Measurements from ENCODE around the gene OCRL.

The OCRL gene

DNA sequence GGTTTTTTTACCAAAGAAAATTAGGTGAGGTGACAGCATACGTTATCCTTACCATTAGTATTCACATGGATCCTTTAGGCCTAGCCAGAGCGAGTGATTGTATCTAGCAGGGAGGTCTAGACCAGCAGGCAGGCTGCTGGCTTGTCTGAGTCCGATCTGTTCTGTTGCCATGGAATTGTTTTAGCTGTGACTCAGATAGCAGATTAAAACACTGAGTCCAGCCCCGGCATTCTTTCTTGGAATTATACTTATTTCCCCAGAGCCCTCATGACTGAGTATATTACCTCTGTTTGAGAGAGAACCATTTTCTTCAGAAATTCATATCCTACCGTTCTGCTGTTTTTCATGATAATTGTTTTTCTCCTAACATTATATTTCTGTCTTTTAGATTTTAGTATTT lies 37.4 kb downstream of the OCRL start:
- H3K9ac ChIP-seq = no peak overlapping the region
- H3K36me3 ChIP-seq (ENCODE audit: control insufficient read depth, insufficient read depth, low read length) = no peaks in the 10 kb centered on the region
- H3K27me3 ChIP-seq (ENCODE audit: control insufficient read depth, insufficient read depth, low read length) = no peaks in the 10 kb centered on the region
- no peaks in the 10 kb centered on the region for H3K9me3 ChIP-seq (ENCODE audit: control insufficient read depth, low read length)
- H3K79me2 ChIP-seq = no peaks in the 10 kb centered on the region
- H3K4me3 ChIP-seq (ENCODE audit: low read depth, low read length) = no peak overlapping the region
- H3K27ac ChIP-seq = peak overlapping the region; percentile 55
- TF ChIP-seq, protein P1, sequence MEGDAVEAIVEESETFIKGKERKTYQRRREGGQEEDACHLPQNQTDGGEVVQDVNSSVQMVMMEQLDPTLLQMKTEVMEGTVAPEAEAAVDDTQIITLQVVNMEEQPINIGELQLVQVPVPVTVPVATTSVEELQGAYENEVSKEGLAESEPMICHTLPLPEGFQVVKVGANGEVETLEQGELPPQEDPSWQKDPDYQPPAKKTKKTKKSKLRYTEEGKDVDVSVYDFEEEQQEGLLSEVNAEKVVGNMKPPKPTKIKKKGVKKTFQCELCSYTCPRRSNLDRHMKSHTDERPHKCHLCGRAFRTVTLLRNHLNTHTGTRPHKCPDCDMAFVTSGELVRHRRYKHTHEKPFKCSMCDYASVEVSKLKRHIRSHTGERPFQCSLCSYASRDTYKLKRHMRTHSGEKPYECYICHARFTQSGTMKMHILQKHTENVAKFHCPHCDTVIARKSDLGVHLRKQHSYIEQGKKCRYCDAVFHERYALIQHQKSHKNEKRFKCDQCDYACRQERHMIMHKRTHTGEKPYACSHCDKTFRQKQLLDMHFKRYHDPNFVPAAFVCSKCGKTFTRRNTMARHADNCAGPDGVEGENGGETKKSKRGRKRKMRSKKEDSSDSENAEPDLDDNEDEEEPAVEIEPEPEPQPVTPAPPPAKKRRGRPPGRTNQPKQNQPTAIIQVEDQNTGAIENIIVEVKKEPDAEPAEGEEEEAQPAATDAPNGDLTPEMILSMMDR (IDR thresholded peaks at IDR 0.05) = no peak
- H2AFZ ChIP-seq = no peak overlapping the region
- H3K4me1 ChIP-seq = peaks cover 6% of the 10 kb centered on the region
- no peak overlapping the region for H3K4me2 ChIP-seq (ENCODE audit: low read length)

DNA sequence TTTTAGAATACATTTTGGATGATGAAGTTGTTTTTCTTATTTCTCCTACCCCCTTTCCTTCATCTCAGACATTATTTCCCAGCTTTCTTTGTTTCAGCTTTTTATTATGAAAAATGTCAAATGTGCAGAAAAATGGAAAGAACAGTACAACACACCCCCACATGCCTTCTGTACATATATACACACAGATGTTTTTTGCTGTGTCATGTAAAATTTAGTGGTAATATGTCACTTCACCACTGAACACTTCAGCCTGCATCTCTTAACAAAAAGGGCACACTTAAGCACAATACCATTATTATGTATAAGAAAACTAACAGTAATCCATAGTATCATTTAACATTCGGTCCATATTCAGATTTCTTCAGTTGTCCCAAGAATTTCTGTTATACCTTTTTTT lies 37.8 kb downstream of the OCRL start:
- H3K9ac ChIP-seq = no peak overlapping the region
- no peaks in the 10 kb centered on the region for H3K27me3 ChIP-seq (ENCODE audit: control insufficient read depth, insufficient read depth, low read length)
- H3K27ac ChIP-seq = peak overlapping the region; percentile 55

DNA sequence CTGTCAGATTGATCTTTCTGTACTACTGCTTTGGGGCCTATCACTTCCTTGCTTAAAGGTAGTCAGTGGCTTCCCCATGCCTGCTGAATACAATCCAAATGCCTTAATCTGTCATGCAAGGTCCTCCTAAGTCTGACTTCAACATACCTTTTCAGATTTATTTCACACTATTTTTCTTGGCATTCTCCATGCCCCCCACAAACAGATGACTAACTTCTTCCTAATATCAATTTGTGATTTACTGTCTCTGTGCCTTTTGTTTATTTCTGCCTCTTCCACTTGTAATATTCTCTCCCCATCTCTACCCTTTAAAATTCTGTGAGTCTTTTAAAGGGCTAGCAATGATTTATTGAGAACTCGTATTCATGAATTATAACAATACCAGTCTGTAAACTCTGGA lies 41.8 kb downstream of the OCRL start:
- no peak overlapping the region for H2AFZ ChIP-seq
- no peaks in the 10 kb centered on the region for H3K36me3 ChIP-seq (ENCODE audit: control insufficient read depth, insufficient read depth, low read length)
- H3K4me3 ChIP-seq (ENCODE audit: low read depth, low read length) = no peak overlapping the region
- H3K27ac ChIP-seq = no peak overlapping the region
- H3K9me3 ChIP-seq (ENCODE audit: control insufficient read depth, low read length) = no peaks in the 10 kb centered on the region
- TF ChIP-seq, protein P1 (IDR thresholded peaks at IDR 0.05) = no peak
- H3K4me1 ChIP-seq = peaks cover 5% of the 10 kb centered on the region
- H3K79me2 ChIP-seq = no peaks in the 10 kb centered on the region
- H3K27me3 ChIP-seq (ENCODE audit: control insufficient read depth, insufficient read depth, low read length) = no peaks in the 10 kb centered on the region
- no peak overlapping the region for H3K4me2 ChIP-seq (ENCODE audit: low read length)
- no peak overlapping the region for H3K9ac ChIP-seq

More for the DNA sequence above, 37.8 kb downstream of the OCRL start:
- no peaks in the 10 kb centered on the region for H3K79me2 ChIP-seq
- H3K4me3 ChIP-seq (ENCODE audit: low read depth, low read length) = no peak overlapping the region
- H3K4me1 ChIP-seq = peaks cover 5% of the 10 kb centered on the region
- H3K4me2 ChIP-seq (ENCODE audit: low read length) = no peak overlapping the region
- H3K9me3 ChIP-seq (ENCODE audit: control insufficient read depth, low read length) = no peaks in the 10 kb centered on the region
- H3K36me3 ChIP-seq (ENCODE audit: control insufficient read depth, insufficient read depth, low read length) = no peaks in the 10 kb centered on the region
- no peak overlapping the region for H2AFZ ChIP-seq
- TF ChIP-seq, protein P1 (IDR thresholded peaks at IDR 0.05) = no peak

DNA sequence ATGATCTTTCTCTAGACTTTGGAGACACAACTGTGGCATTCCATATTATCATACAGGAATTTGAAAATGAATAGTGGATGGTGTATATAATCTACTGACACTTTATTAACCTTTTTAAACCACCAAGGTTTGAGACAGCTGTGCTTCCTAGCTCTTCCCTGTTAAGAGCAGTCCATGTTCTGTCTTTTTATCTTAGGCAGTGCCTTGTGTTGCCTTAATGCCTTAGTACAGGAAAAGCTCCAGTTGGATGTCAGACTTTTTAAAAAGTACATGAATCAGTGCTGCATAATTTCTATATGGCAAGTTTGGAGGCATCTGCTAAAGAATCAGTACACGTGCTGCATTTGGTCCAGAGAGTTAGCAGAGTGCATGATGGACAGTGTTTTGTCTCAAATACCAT lies 45.1 kb downstream of the OCRL start:
- Histone ChIP-seq H3K27me3 (ENCODE audit: control insufficient read depth, insufficient read depth, low read length) (no peaks in the 10 kb centered on the region), H3K4me2 (ENCODE audit: low read length) (no peak overlapping the region), H3K27ac (no peak overlapping the region), H3K9ac (no peak overlapping the region), H3K9me3 (ENCODE audit: control insufficient read depth, low read length) (no peaks in the 10 kb centered on the region), H3K36me3 (ENCODE audit: control insufficient read depth, insufficient read depth, low read length) (no peaks in the 10 kb centered on the region), H3K79me2 (no peaks in the 10 kb centered on the region), H3K4me1 (no peaks in the 10 kb centered on the region), H2AFZ (no peak overlapping the region), H3K4me3 (ENCODE audit: low read depth, low read length) (no peak overlapping the region)
- TF ChIP-seq, protein P1 (IDR thresholded peaks at IDR 0.05) = no peak

DNA sequence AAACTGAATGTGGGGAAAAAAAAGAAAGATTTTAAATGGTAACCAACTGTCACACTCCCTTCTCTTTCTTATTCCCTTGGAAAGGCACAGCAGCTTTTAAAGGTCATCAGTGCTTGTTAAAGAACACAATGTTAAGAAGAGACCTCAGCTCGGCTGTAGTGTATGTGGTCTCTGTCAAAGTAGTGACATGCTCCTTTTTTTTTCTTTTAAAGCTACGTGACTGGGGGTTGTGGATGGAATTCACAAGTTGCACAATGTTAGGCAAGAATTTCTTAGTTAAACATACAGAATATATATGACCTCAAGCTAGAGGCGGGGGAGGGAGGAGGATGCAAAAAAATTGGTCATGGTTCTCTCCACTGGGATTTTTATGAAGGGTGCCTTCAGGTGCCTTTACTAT lies 45.6 kb downstream of the OCRL start:
- Histone ChIP-seq H2AFZ (no peak overlapping the region), H3K36me3 (ENCODE audit: control insufficient read depth, insufficient read depth, low read length) (no peaks in the 10 kb centered on the region), H3K4me1 (no peaks in the 10 kb centered on the region), H3K27me3 (ENCODE audit: control insufficient read depth, insufficient read depth, low read length) (no peaks in the 10 kb centered on the region), H3K4me3 (ENCODE audit: low read depth, low read length) (no peak overlapping the region), H3K79me2 (no peaks in the 10 kb centered on the region), H3K27ac (no peak overlapping the region), H3K9ac (no peak overlapping the region), H3K9me3 (ENCODE audit: control insufficient read depth, low read length) (no peaks in the 10 kb centered on the region), H3K4me2 (ENCODE audit: low read length) (no peak overlapping the region)
- TF ChIP-seq, protein P1 (IDR thresholded peaks at IDR 0.05) = no peak

Data from parathyroid adenoma (tissue), 2 donors.